Skeletal muscle tissue (tissue), 4 donors: Measurements from ENCODE around the gene CYP19A1. TPM values are rescaled to one million over a fixed set of nuclear protein-coding genes. Genes with fewer than 3 reads are reported as not detected.
A peak's percentile ranks its signal among the peaks of the same experiment; 100 is the strongest.

Experiments
- H3K27ac ChIP-seq: one replicate; pipeline ENCODE4 v1.7.0; 2013; ENCODE audit warnings: mild to moderate bottlenecking, low read depth, low read length, inconsistent platforms
- H3K27me3 ChIP-seq, 3 donors: one replicate each; pipeline ENCODE4 v1.7.0; 2013; ENCODE audit warnings: low read length in 3 of 3; ENCODE audit not compliant: control insufficient read depth in 3 of 3, insufficient read depth in 3 of 3
- H3K36me3 ChIP-seq, 3 donors: one replicate each; pipeline ENCODE4 v1.7.0; 2013; ENCODE audit warnings: low read length in 3 of 3; ENCODE audit not compliant: control insufficient read depth in 3 of 3, insufficient read depth in 3 of 3
- H3K4me1 ChIP-seq, 3 donors: one replicate each; pipeline ENCODE4 v1.7.0; 2013; ENCODE audit warnings: low read length in 3 of 3, mild to moderate bottlenecking in 3 of 3; ENCODE audit not compliant: control insufficient read depth in 3 of 3, insufficient read depth in 3 of 3
- H3K4me3 ChIP-seq, 3 donors: one replicate each; pipeline ENCODE4 v1.7.0; 2013; ENCODE audit warnings: low read length in 3 of 3
- H3K9ac ChIP-seq, 3 donors: one replicate each; pipeline ENCODE4 v1.7.0; 2013; ENCODE audit warnings: low read length in 3 of 3, mild to moderate bottlenecking in 3 of 3, moderate library complexity in 2 of 3, low read depth in 1 of 3
- H3K9me3 ChIP-seq, 3 donors: one replicate each; pipeline ENCODE4 v1.7.0; 2013; ENCODE audit warnings: low read length in 3 of 3; ENCODE audit not compliant: control insufficient read depth in 3 of 3
- total RNA-seq: library from RNA; depleted of rRNA; stranded (reverse); fragments of >200 nt; gene quantifications from one replicate; pipeline ENCODE4 v1.2.3, GENCODE V29; 2014
- donor health status: Osteomylitis.

Gene CYP19A1
- total RNA-seq, 1 donor from 2014 or later: 0.52 TPM

- Histone ChIP-seq H3K36me3 (no peaks in the 10 kb centered on the region), H3K9me3 (no peaks in the 10 kb centered on the region), H3K9ac (no peak overlapping the region), H3K4me3 (no peak overlapping the region), H3K27me3 (no peaks in the 10 kb centered on the region), H3K4me1 (peaks cover 0 to 2% (median 0%) of the 10 kb centered on the region in 3 donors), H3K27ac (no peak overlapping the region)
These were observed 27.7 kb upstream of the CYP19A1 start for GRCh38 chr15:51366071-51366470.

- Histone ChIP-seq H3K9me3 (no peaks in the 10 kb centered on the region), H3K4me1 (peaks cover 0 to 2% (median 0%) of the 10 kb centered on the region in 3 donors), H3K27me3 (no peaks in the 10 kb centered on the region), H3K36me3 (no peaks in the 10 kb centered on the region), H3K9ac (no peak overlapping the region), H3K4me3 (no peak overlapping the region), H3K27ac (no peak overlapping the region)
These were observed 27.0 kb upstream of the CYP19A1 start for GRCh38 chr15:51365417-51365816.

GRCh38 chr15:51363383-51363782, 25.0 kb upstream of the CYP19A1 start:
- Histone ChIP-seq H3K9ac (no peak overlapping the region), H3K4me3 (no peak overlapping the region), H3K27ac (no peak overlapping the region), H3K4me1 (peaks cover 0 to 2% (median 0%) of the 10 kb centered on the region in 3 donors), H3K9me3 (no peaks in the 10 kb centered on the region), H3K36me3 (no peaks in the 10 kb centered on the region), H3K27me3 (no peaks in the 10 kb centered on the region)

DNA sequence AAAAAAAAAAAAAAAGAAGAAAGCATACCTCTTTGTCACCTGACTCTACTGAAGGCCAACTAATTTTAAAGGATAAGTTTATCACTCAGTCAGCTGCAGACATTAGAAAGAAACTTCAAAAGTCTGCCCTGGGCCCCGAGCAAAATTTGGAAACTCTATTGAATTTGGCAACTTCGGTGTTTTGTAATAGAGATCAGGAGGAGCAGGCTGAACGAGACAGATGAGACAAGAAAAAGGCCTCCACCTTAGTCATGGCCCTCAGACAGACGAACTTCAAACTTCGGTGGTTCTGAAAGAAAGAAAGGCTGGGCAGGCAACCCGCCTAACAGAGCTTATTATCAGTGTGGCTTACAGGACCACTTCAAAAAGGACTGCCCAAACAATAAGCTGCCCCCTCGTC, 21.6 kb upstream of the CYP19A1 start:
- Histone ChIP-seq H3K4me1 (no peaks in the 10 kb centered on the region), H3K4me3 (no peak overlapping the region), H3K9me3 (no peaks in the 10 kb centered on the region), H3K9ac (no peak overlapping the region), H3K27me3 (no peaks in the 10 kb centered on the region), H3K36me3 (no peaks in the 10 kb centered on the region), H3K27ac (no peak overlapping the region)

- no peak overlapping the region for H3K27ac ChIP-seq
These were observed 18.6 kb upstream of the CYP19A1 start for GRCh38 chr15:51356983-51357382.

GRCh38 chr15:51356147-51356546, 17.8 kb upstream of the CYP19A1 start:
- Histone ChIP-seq H3K36me3 (no peaks in the 10 kb centered on the region), H3K4me3 (no peak overlapping the region), H3K9ac (no peak overlapping the region), H3K9me3 (no peaks in the 10 kb centered on the region), H3K4me1 (no peaks in the 10 kb centered on the region), H3K27me3 (no peaks in the 10 kb centered on the region), H3K27ac (no peak overlapping the region)

More at GRCh38 chr15:51356983-51357382, 18.6 kb upstream of the CYP19A1 start:
- Histone ChIP-seq H3K27me3 (no peaks in the 10 kb centered on the region), H3K36me3 (no peaks in the 10 kb centered on the region), H3K4me3 (no peak overlapping the region), H3K9ac (no peak overlapping the region), H3K9me3 (no peaks in the 10 kb centered on the region), H3K4me1 (no peaks in the 10 kb centered on the region)

DNA sequence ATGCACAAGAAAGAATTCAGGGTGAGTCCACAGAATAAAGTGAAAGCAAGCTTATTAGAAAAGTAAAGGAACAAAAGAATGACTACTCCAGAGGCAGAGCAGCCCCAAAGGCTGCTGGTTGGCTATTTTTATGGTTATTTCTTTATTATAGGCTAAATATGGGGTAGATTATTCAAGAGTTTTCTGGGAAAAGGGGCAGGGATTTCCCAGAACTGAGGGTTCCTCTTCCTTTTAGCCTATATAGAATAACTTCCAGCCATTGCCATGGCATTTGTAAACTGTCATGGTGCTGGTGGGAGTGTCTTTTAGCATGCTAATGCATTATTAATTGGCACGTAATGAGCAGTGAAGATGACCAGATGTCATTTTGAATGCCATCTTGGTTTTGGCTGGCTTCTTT, 16.7 kb upstream of the CYP19A1 start:
- H3K36me3 ChIP-seq: no peaks in the 10 kb centered on the region
- H3K9ac ChIP-seq: no peak overlapping the region
- H3K27ac ChIP-seq: no peak overlapping the region
- no peaks in the 10 kb centered on the region for H3K27me3 ChIP-seq
- no peaks in the 10 kb centered on the region for H3K4me1 ChIP-seq
- H3K4me3 ChIP-seq: no peak overlapping the region
- no peaks in the 10 kb centered on the region for H3K9me3 ChIP-seq

DNA sequence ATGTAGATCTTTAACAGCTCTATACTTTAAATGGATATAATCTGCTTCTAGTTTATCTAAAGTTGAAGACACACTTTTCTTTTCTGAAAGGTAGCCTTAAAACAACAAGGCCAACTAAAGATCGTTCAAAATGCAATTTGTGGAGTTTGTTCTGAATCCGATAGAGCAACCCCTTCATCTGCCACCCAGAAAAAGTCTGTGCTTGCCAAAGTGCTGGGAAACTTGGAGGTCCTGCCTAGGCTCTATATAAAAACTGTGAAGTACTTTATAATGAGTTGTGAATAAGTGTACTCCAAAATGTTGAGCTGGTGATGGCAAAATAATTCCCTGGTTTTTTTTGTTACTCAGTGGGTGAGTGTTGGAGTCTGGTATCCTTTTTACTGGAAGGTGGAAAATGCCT, 15.6 kb upstream of the CYP19A1 start:
- H3K9me3 ChIP-seq: no peaks in the 10 kb centered on the region
- no peaks in the 10 kb centered on the region for H3K27me3 ChIP-seq
- H3K4me3 ChIP-seq: no peak overlapping the region
- no peaks in the 10 kb centered on the region for H3K36me3 ChIP-seq
- H3K9ac ChIP-seq: no peak overlapping the region
- no peak overlapping the region for H3K27ac ChIP-seq
- peaks cover 0 to 3% (median 3%) of the 10 kb centered on the region in 3 donors for H3K4me1 ChIP-seq

DNA sequence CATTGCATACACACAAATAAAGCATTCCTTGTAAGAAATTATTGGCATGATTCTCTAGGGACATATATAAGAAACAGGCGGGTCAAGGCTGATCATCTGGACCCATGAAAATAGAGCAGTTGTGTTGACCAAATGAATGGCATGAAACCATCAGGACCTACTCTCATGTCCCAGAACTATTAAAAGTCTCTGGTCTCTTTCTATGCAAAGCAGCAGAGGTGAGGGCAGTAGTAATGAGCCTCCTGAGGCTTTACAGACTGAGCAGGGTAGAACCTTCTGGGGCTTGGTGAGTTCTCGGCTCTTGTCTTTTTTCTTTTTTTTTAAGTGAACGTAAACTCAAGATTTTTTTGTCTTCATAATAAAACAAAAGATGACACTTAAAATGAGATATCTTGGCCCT, 12.3 kb upstream of the CYP19A1 start:
- no peak overlapping the region for H3K4me3 ChIP-seq
- no peak overlapping the region for H3K27ac ChIP-seq
- H3K4me1 ChIP-seq: peaks cover 0 to 6% (median 3%) of the 10 kb centered on the region in 3 donors
- H3K9me3 ChIP-seq: no peaks in the 10 kb centered on the region
- no peaks in the 10 kb centered on the region for H3K36me3 ChIP-seq
- no peaks in the 10 kb centered on the region for H3K27me3 ChIP-seq
- H3K9ac ChIP-seq: no peak overlapping the region

- Histone ChIP-seq H3K9ac (no peak overlapping the region), H3K36me3 (no peaks in the 10 kb centered on the region), H3K4me1 (peaks cover 0 to 6% (median 3%) of the 10 kb centered on the region in 3 donors), H3K27ac (peak overlapping the region; percentile 46), H3K4me3 (no peak overlapping the region), H3K9me3 (no peaks in the 10 kb centered on the region), H3K27me3 (no peaks in the 10 kb centered on the region)
These were observed 10.9 kb upstream of the CYP19A1 start for GRCh38 chr15:51349156-51349844.
